Ectodermal cell (in vitro differentiated cells): ENCODE measurements around the gene ING2.

Experiments
- H3K27ac ChIP-seq: 2 replicates; pipeline ENCODE4 v1.7.0; 2013; ENCODE audit warnings: mild to moderate bottlenecking, low read depth, low read length; ENCODE audit not compliant: insufficient read depth, poor library complexity, severe bottlenecking
- H3K27me3 ChIP-seq: 2 replicates; pipeline ENCODE4 v1.7.0; 2013; ENCODE audit warnings: mild to moderate bottlenecking, low read length; ENCODE audit not compliant: insufficient read depth, control insufficient read depth, poor library complexity, severe bottlenecking
- H3K36me3 ChIP-seq: one replicate; pipeline ENCODE4 v1.7.0; 2013; ENCODE audit warnings: low read length; ENCODE audit not compliant: control insufficient read depth, insufficient read depth
- H3K4me1 ChIP-seq: one replicate; pipeline ENCODE4 v1.7.0; 2013; ENCODE audit warnings: low read length; ENCODE audit not compliant: control insufficient read depth, insufficient read depth
- H3K4me3 ChIP-seq: 2 replicates; pipeline ENCODE4 v1.7.0; 2013; ENCODE audit warnings: low read depth, low read length, control low read depth; ENCODE audit not compliant: insufficient read depth
- H3K9me3 ChIP-seq: 2 replicates; pipeline ENCODE4 v1.7.0; 2013; ENCODE audit warnings: mild to moderate bottlenecking, low read length, moderate library complexity; ENCODE audit not compliant: control insufficient read depth
- WGBS, 2 experiments: methylation state at CpG; one replicate each; pipeline ENCODE4 v1.1.7; 2013; ENCODE audit warnings: missing lambda C conversion rate in 2 of 2; 5-methylcytosine and 5-hydroxymethylcytosine counted together

Gene ING2

GRCh38 chr4:183557611-183558010, 52.8 kb downstream of the ING2 start:
- no peak overlapping the region for H3K27ac ChIP-seq
- H3K4me1 ChIP-seq, result no peaks in the 10 kb centered on the region
- WGBS, 2 experiments, result 94 to 98% methylated on average over 6 of the region's 6 CpGs
- H3K4me3 ChIP-seq, result no peak overlapping the region
- H3K9me3 ChIP-seq, result no peaks in the 10 kb centered on the region
- H3K36me3 ChIP-seq, result no peaks in the 10 kb centered on the region
- H3K27me3 ChIP-seq, result no peaks in the 10 kb centered on the region

GRCh38 chr4:183558873-183559272, 54.0 kb downstream of the ING2 start:
- WGBS, 2 experiments, result 92 to 94% methylated on average over 12 of the region's 12 CpGs
- H3K9me3 ChIP-seq, result no peaks in the 10 kb centered on the region
- no peak overlapping the region for H3K27ac ChIP-seq
- no peaks in the 10 kb centered on the region for H3K36me3 ChIP-seq
- no peak overlapping the region for H3K4me3 ChIP-seq
- H3K4me1 ChIP-seq, result no peaks in the 10 kb centered on the region
- no peaks in the 10 kb centered on the region for H3K27me3 ChIP-seq

- no peaks in the 10 kb centered on the region for H3K27me3 ChIP-seq
- WGBS, 2 experiments, result 93 to 94% methylated on average over 4 of the region's 4 CpGs
- H3K27ac ChIP-seq, result no peak overlapping the region
- H3K4me3 ChIP-seq, result no peak overlapping the region
- no peaks in the 10 kb centered on the region for H3K4me1 ChIP-seq
- no peaks in the 10 kb centered on the region for H3K9me3 ChIP-seq
- no peaks in the 10 kb centered on the region for H3K36me3 ChIP-seq
These were observed 57.0 kb downstream of the ING2 start for GRCh38 chr4:183561905-183562304.
